ENCODE measurements around the gene LAMC2. TPM values are rescaled to one million over a fixed set of nuclear protein-coding genes. Genes with fewer than 3 reads are reported as not detected.

The LAMC2 gene
- total and polyA plus RNA-seq, 2 of the 8 experiments (the other 6 are each of a cell fraction or from before 2014, with no cell fraction given) = 4.6 to 12.9 TPM

DNA sequence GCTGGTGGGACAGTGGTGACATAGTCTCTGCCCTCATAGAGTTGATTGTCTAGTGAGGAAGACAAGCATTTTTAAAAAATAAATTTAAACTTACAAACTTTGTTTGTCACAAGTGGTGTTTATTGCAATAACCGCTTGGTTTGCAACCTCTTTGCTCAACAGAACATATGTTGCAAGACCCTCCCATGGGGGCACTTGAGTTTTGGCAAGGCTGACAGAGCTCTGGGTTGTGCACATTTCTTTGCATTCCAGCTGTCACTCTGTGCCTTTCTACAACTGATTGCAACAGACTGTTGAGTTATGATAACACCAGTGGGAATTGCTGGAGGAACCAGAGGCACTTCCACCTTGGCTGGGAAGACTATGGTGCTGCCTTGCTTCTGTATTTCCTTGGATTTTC, 58.4 kb downstream of the LAMC2 start:
- CTCF ChIA-PET (ENCODE audit: partially characterized antibody) = interaction anchor here (8.7 kb wide), 1 partner anchor 16 kb away, joined by 51 read pairs; no protein-coding TSS in a partner anchor
- Histone ChIP-seq H2BK12ac (ENCODE audit: low read depth, low read length) (no peak overlapping the region), H3K4ac (replicated peaks; ENCODE audit: insufficient read length, low read depth, low read length) (no peak overlapping the region), H3K27me3 (replicated peaks in 1 of 4; ENCODE audit: control insufficient read depth in 3 of 4, extremely low read depth in 1 of 4, insufficient read depth in 3 of 4, low read length in 3 of 4) (no peaks in the 10 kb centered on the region), H2AK5ac (ENCODE audit: low read depth, low read length) (no peak overlapping the region), H2BK20ac (ENCODE audit: low read length) (no peak overlapping the region), H3K4me3 (ENCODE audit: extremely low read depth in 1 of 4, insufficient read depth in 2 of 4, low read depth in 3 of 4, low read length in 4 of 4) (no peak overlapping the region), H4K20me1 (replicated peaks in 1 of 2; ENCODE audit: control insufficient read depth in 1 of 2, insufficient read depth in 2 of 2, low read length in 2 of 2) (no peaks in the 10 kb centered on the region), H3K79me2 (ENCODE audit: control insufficient read depth in 1 of 2, insufficient read depth in 2 of 2, low read length in 2 of 2) (no peaks in the 10 kb centered on the region), H2BK5ac (ENCODE audit: low read depth, low read length) (no peak overlapping the region), H2BK15ac (ENCODE audit: low read length) (no peak overlapping the region), H3K79me1 (ENCODE audit: low read depth, low read length) (no peaks in the 10 kb centered on the region), H3K18ac (ENCODE audit: extremely low read depth, low read length) (no peak overlapping the region), H3K14ac (ENCODE audit: insufficient read length) (no peak overlapping the region), H3K4me2 (ENCODE audit: insufficient read depth in 1 of 2, low read depth in 2 of 2, low read length in 2 of 2) (no peak overlapping the region), H4K8ac (ENCODE audit: extremely low read depth, insufficient read depth, low read length) (no peak overlapping the region), H3K27ac (ENCODE audit: low read depth, low read length) (no peak overlapping the region), H2AFZ (ENCODE audit: low read length) (no peak overlapping the region), H3K23me2 (ENCODE audit: low read depth, low read length) (no peaks in the 10 kb centered on the region), H3K56ac (replicated peaks; ENCODE audit: insufficient read length, low read depth, low read length) (no peak overlapping the region), H3K36me3 (ENCODE audit: control insufficient read depth in 2 of 4, insufficient read depth in 4 of 4, low read length in 3 of 4) (no peaks in the 10 kb centered on the region), H4K91ac (replicated peaks; ENCODE audit: insufficient read length, low read length) (no peak overlapping the region), H3K23ac (ENCODE audit: insufficient read length) (no peak overlapping the region), H3K9me3 (ENCODE audit: insufficient read depth in 2 of 2, low read depth in 1 of 2, low read length in 1 of 2) (no peaks in the 10 kb centered on the region), H3K4me1 (replicated peaks in 1 of 4; ENCODE audit: control insufficient read depth in 3 of 4, insufficient read depth in 4 of 4, low read length in 3 of 4) (peaks cover 0 to 3% (median 1%) of the 10 kb centered on the region in 4 experiments; a peak in 2 of 7 replicates), H4K5ac (ENCODE audit: insufficient read length, low read depth, low read length) (no peak overlapping the region), H2BK120ac (replicated peaks; ENCODE audit: low read depth, low read length) (no peak overlapping the region), H3K9ac (replicated peaks in 1 of 4; ENCODE audit: extremely low read depth in 1 of 4, low read depth in 3 of 4, low read length in 3 of 4) (no peak overlapping the region)
- WGBS, 2 experiments (ENCODE audit: extremely low coverage in 1 of 2, insufficient coverage in 1 of 2, insufficient read length in 1 of 2, insufficient replicate concordance in 2 of 2, low coverage in 1 of 2, low lambda C conversion rate in 2 of 2, missing lambda C conversion rate in 1 of 2) = 91% methylated on average over 1 of the region's 1 CpG; no CpG with 5 or more reads in 1 of the 2 experiments
- FAIRE-seq = no peak
- no peak for DNase-seq (ENCODE audit: low read depth in 1 of 2, low spot score in 2 of 2)
- POLR2A ChIA-PET (ENCODE audit: partially characterized antibody) = no interaction called here
- TF ChIP-seq JUN (IDR thresholded peaks at IDR 0.05; ENCODE audit: low read depth, low read length) (no peak), CHD1 (IDR thresholded peaks at IDR 0.05; ENCODE audit: low read depth, low read length) (no peak), EGR1 (IDR thresholded peaks at IDR 0.05; ENCODE audit: borderline replicate concordance, low read depth, low read length) (no peak), TEAD4 (IDR thresholded peaks at IDR 0.05; ENCODE audit: low read depth, low read length) (no peak)
